Glutamatergic neuron (in vitro differentiated cells): ENCODE results near the gene NDUFS8. TPM values are rescaled to one million over a fixed set of nuclear protein-coding genes. Genes with fewer than 3 reads are reported as not detected.
A peak's percentile ranks its signal among the peaks of the same experiment; 100 is the strongest.

ENCODE experiments used
- DNase-seq: peaks from one replicate; pipeline ENCODE4 v3.0.0; 2022
- H3K27ac Mint-ChIP-seq: one replicate; pipeline ENCODE4 v1.8.0; 2020; ENCODE audit warnings: mild to moderate bottlenecking, mixed read lengths, inconsistent platforms; ENCODE audit not compliant: unreplicated experiment
- H3K27me3 Mint-ChIP-seq: one replicate; pipeline ENCODE4 v1.8.0; 2020; ENCODE audit warnings: mild to moderate bottlenecking, moderate library complexity, mixed read lengths, inconsistent platforms; ENCODE audit not compliant: unreplicated experiment
- H3K36me3 Mint-ChIP-seq: one replicate; pipeline ENCODE4 v1.8.0; 2020; ENCODE audit warnings: mild to moderate bottlenecking, mixed read lengths, inconsistent platforms; ENCODE audit not compliant: unreplicated experiment
- H3K4me1 Mint-ChIP-seq: one replicate; pipeline ENCODE4 v1.8.0; 2020; ENCODE audit warnings: mild to moderate bottlenecking, low read depth, mixed read lengths, inconsistent platforms; ENCODE audit not compliant: unreplicated experiment
- H3K4me3 Mint-ChIP-seq: one replicate; pipeline ENCODE4 v1.8.0; 2020; ENCODE audit warnings: mild to moderate bottlenecking, mixed read lengths, inconsistent platforms; ENCODE audit not compliant: unreplicated experiment
- H3K9me3 Mint-ChIP-seq: one replicate; pipeline ENCODE4 v1.8.0; 2020; ENCODE audit warnings: mild to moderate bottlenecking, moderate library complexity, mixed read lengths, inconsistent platforms; ENCODE audit not compliant: unreplicated experiment
- CTCF ChIP-seq: fragments of 200-600 bp; sonication (generic); IDR thresholded peaks from one replicate; pipeline ENCODE4 v1.5.0; 2021; ENCODE audit not compliant: partially characterized antibody, unreplicated experiment
- total RNA-seq: library from RNA; stranded (reverse); fragmentation: NEBNext Ultra II Directional; extraction: Animal tissue kit (Norgen Biotek cat#: 25700); gene quantifications from one replicate; pipeline ENCODE4 v1.2.1, GENCODE V29; 2021; ENCODE audit not compliant: unreplicated experiment

Gene NDUFS8
- total RNA-seq, 1 donor from 2014 or later: 136 TPM

- Mint-ChIP-seq H3K36me3 (no peaks in the 10 kb centered on the region), H3K27me3 (peaks cover 18% of the 10 kb centered on the region), H3K4me3 (no peak overlapping the region), H3K4me1 (peaks cover 2% of the 10 kb centered on the region), H3K9me3 (peaks cover 4% of the 10 kb centered on the region), H3K27ac (no peak overlapping the region)
- TF ChIP-seq CTCF: no peak
- DNase-seq: peak; percentile 14
Measured at GRCh38 chr11:67997475-67997921, 33.0 kb upstream of the NDUFS8 start.

GRCh38 chr11:67998150-67999045, 32.1 kb upstream of the NDUFS8 start:
- no peak for TF ChIP-seq CTCF
- Mint-ChIP-seq H3K27ac (no peak overlapping the region), H3K4me3 (no peak overlapping the region), H3K4me1 (peaks cover 4% of the 10 kb centered on the region), H3K9me3 (peaks cover 4% of the 10 kb centered on the region), H3K27me3 (peaks cover 16% of the 10 kb centered on the region), H3K36me3 (no peaks in the 10 kb centered on the region)
- DNase-seq: peak; percentile 10

- no peak for DNase-seq
- peaks cover 4% of the 10 kb centered on the region for H3K9me3 Mint-ChIP-seq
- H3K4me3 Mint-ChIP-seq: no peak overlapping the region
- H3K4me1 Mint-ChIP-seq: peaks cover 4% of the 10 kb centered on the region
- H3K36me3 Mint-ChIP-seq: no peaks in the 10 kb centered on the region
- H3K27me3 Mint-ChIP-seq: peaks cover 14% of the 10 kb centered on the region
- TF ChIP-seq CTCF: no peak
- no peak overlapping the region for H3K27ac Mint-ChIP-seq
Measured at GRCh38 chr11:67999201-67999629, 31.3 kb upstream of the NDUFS8 start.

- Mint-ChIP-seq H3K9me3 (peaks cover 4% of the 10 kb centered on the region), H3K4me1 (peaks cover 4% of the 10 kb centered on the region), H3K27ac (no peak overlapping the region), H3K27me3 (peaks cover 15% of the 10 kb centered on the region), H3K36me3 (no peaks in the 10 kb centered on the region), H3K4me3 (no peak overlapping the region)
- TF ChIP-seq CTCF: no peak
- DNase-seq: no peak
Measured at GRCh38 chr11:67999704-68000103, 30.8 kb upstream of the NDUFS8 start.

- Mint-ChIP-seq H3K27me3 (peaks cover 14% of the 10 kb centered on the region), H3K4me1 (peaks cover 3% of the 10 kb centered on the region), H3K36me3 (no peaks in the 10 kb centered on the region), H3K27ac (no peak overlapping the region), H3K9me3 (peaks cover 4% of the 10 kb centered on the region), H3K4me3 (peak overlapping the region; percentile 84)
- TF ChIP-seq CTCF: no peak
- no peak for DNase-seq
Measured at GRCh38 chr11:68002575-68002937, 27.9 kb upstream of the NDUFS8 start.
